TTC549 (cell line): Measurements from ENCODE around the gene RRAD.
A peak's percentile ranks its signal among the peaks of the same experiment; 100 is the strongest.
"Not testable (repeated sequence)": the region's sequence is repeated elsewhere in the genome, so short reads cannot be mapped to it uniquely, and the experiment has no call there.

Experiments
- FAIRE-seq: peaks from 2 replicates; lab custom pipeline; 2012; peaks lifted over from hg19 to GRCh38; lab: Jason Lieb, UNC

Gene RRAD

GRCh38 chr16:66950971-66951790 is 25.8 kb upstream of the RRAD start:
- no peak for FAIRE-seq

GRCh38 chr16:66950437-66950836 is 25.1 kb upstream of the RRAD start:
- no peak for FAIRE-seq

DNA sequence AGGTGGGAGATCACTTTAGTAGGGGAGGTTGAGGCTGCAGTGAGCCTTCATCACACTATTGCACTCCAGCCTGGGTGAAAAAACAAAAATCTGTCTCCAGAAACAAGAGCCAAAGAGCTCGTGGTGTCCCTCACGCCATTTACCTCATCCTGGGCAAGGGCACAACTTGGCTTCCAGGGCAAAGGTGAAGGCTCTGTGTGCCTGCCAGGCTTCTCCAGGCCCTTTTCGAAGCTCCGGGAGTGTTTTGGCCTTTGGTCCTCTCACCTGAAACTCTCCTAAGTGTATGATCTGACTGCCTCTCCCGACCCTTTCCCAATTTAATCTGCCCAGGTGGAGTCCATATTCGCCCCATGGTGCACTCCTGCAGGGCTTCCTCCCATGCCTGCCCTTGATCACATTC is 24.1 kb upstream of the RRAD start:
- no peak for FAIRE-seq

DNA sequence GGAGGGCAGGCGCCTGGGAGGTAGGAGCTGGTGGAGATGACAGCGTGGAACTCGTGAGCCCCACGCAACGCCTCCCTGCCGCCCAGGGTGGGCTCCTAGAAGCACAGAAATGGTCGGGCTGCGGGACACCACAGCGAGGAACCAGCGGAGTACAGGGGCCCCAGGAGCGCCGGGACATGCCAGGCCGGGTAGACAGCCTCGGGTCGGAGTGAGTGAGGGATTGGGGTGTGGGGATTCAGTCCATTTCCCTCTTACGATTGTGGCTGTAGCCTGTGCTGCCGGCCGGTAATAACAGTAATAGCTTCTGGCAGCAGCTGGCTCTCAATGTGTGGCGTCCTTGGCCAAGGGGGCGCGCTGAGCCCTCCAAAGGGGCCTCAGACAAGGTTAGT is 23.5 kb upstream of the RRAD start:
- FAIRE-seq, result no peak

DNA sequence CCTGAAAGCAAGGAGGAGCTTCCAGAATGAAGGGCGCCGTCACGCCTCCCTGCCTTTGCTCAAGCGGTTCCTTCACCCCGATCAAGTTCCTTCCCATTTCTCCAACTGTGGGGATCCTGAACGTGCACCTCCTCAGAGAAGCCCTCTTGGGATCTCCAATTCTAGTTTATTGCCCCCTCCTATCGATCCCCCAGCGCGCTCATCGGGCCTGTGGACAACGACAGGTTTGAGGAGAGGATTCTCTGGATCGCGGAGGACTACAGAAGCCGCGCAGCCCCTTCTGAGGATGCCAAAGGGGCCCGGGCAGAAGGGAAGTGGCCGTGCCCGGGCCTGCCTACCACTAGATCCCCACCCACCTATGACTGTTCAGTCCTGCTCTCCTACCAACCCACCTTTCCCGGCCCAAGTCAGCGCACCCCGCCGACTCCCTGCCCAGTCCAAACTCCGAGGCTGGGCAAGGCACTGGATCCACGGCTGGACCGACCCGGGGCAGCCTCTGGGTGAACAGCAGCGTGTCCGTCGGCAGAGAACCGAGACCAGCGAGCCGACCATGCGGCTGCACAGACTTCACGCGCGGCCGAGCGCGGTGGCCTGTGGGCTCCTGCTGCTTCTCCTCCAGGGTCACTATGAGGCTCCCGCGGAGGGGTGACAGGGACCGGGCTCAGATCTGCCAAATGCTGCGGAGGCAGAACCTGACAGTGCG is 22.9 kb upstream of the RRAD start:
- no peak for FAIRE-seq

DNA sequence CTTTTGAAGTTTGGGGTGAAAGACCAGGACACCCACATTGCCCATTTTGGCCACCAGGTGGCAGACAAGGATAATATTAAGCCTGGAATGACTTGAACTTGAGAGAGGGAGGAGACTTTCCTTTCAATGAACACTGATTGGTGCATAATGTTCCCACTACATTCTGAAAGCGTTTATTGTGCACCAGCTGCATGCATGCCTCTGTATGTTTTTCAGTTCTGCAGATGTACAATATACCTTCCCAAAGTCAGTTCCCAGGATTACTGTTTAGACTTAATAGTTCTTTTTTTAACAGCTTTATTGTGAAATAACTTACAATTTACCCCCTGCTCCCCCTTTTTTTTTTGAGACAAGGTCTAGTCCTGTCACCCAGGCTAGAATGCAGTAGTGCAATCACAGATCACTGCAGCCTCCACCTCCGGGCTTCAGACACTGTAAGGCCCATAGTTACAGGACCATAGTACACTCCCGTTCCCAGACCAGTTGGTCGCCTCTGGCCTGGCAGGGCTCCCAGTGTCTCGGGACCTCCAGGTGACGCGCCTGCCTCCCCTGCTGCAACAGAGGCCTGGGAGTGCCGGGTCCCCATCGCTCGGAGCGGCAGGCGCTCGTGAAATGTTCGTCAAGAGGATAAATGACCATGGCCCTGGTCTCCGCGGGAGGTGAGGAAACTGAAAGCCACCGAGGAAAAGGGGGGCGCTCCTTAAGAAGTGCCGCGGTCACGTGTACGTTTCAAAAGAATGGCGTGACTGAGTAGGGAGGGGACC is 22.1 kb upstream of the RRAD start:
- FAIRE-seq, result peak; percentile 60

GRCh38 chr16:66946974-66947301 is 21.6 kb upstream of the RRAD start:
- FAIRE-seq, result no peak

DNA sequence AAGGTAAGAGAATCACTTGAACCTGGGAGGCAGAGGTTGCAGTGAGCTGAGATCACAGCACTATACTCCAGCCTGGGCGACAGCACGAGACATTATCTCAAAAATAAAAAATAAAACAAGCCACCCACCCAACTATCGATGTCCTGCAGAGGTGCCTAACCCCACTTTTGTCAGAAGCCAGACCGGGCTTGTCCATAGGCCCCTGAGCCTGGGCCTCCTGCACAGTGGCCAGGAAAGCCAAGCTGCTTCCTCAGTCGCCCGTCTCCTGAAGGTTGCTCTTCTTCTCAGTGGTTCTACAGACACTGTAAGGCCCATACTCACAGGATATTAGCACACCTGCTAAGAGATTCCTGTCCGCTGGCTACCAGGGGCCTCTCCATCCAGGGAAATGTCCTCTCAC is 21.2 kb upstream of the RRAD start:
- FAIRE-seq, result no peak

GRCh38 chr16:66945939-66946338 is 20.6 kb upstream of the RRAD start:
- FAIRE-seq, result no peak

GRCh38 chr16:66944971-66945370 is 19.6 kb upstream of the RRAD start:
- not testable (repeated sequence) for FAIRE-seq

GRCh38 chr16:66944054-66944441 is 18.7 kb upstream of the RRAD start:
- no peak for FAIRE-seq

GRCh38 chr16:66943426-66944053 is 18.2 kb upstream of the RRAD start:
- FAIRE-seq, result no peak

DNA sequence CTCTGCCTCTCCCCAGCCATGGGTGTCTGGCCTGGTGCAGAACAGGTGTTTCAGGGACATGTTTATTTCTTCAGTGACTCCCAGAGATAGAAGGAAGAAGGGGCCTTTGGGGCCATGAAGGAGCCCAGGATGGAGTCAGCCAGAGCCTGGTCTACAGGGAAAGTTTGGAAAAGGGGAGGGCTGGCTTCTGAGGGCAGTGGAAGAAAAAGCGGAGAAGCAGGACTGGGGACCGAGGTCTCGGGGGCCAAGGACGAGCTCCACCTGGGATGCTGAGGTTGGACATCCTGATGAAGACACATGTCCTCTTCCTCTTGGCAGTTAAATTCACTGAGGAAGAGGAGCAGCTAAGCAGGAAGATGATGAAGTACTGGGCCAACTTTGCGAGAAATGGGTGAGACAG is 17.6 kb upstream of the RRAD start:
- FAIRE-seq, result no peak

DNA sequence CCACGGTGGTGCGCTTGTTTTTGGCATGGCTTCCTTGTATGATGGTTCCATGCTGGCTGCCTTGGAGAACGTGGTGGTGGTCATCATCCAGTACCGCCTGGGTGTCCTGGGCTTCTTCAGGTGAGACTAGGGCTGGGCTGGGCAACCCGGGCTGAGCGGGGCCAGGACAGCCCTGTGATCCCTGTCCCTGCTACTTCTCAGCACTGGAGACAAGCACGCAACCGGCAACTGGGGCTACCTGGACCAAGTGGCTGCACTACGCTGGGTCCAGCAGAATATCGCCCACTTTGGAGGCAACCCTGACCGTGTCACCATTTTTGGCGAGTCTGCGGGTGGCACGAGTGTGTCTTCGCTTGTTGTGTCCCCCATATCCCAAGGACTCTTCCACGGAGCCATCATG is 14.9 kb upstream of the RRAD start:
- FAIRE-seq, result no peak

DNA sequence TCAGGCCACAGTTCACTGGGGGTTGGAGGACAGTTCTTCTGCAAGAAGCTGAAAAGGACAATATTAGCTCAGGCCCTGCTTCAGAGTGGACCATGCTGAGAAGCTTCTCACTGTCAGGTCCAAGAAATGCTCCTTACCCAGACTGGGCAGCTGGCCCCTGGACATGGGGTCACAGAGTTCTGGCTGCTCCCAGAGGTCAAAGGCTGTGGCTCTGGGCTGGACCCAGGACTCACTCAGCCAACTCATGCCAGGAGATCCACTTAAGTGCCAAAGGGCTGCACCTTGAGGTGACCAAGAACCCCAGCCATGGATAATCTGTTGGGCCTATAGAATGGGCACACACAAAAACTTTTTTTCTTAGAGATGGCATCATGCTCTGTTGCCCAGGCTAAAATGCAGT is 14.0 kb upstream of the RRAD start:
- FAIRE-seq, result no peak

GRCh38 chr16:66937725-66938337 is 12.5 kb upstream of the RRAD start:
- FAIRE-seq, result no peak

- no peak for FAIRE-seq
Observed at GRCh38 chr16:66936889-66937554, 11.7 kb upstream of the RRAD start.

DNA sequence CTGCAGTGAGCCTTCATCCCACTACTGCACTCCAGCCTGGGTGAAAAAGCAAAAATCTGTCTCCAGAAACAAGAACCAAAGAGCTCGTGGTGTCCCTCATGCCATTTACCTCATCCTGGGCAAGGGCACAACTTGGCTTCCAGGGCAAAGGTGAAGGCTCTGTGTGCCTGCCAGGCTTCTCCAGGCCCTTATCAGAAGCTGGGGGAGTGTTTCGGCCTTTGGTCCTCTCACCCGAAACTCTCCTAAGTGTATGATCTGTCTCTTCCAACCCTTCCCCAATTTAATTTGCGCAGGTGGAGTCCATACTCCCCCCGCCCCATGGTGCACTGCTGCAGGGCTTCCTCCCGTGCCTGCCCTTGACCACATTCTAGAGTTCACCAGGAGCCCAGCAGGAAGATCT is 11.1 kb upstream of the RRAD start:
- no peak for FAIRE-seq

DNA sequence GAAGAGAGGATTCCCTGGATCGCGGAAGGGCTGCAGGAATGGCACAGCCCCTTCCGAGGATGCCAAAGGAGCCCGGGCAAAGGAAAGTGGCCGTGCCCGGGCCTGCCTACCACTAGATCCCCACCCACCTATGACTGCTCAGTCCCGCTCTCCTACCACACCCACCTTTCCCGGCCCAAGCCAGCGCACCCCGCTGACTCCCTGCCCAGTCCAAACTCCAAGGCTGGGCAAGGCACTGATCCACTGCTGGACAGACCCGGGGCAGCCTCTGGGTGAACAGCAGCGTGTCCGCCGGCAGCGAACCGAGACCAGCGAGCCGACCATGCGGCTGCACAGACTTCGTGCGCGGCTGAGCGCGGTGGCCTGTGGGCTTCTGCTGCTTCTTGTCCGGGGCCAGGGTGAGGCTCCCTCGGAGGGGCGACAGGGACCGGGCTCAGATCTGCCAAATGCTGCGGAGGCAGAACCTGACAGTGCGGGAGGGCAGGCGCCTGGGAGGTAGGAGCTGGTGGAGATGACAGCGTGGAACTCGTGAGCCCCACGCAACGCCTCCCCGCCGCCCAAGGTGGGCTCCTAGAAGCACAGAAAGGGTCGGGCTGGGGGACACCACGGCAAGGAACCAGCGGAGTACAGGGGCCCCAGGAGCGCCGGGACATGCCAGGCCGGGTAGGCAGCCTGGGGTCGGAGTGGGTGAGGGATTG is 10.1 kb upstream of the RRAD start, which contains the start of gene CES2:
Gene CES2 (plus strand): TSS at position 203 of the 698 bp plus-strand sequence. CDS start 120 bp downstream, at position 323.
- FAIRE-seq, result no peak

GRCh38 chr16:66934839-66935313 is 9.5 kb upstream of the RRAD start:
- not testable (repeated sequence) for FAIRE-seq
